Right atrium auricular region (tissue), 2 donors: ENCODE measurements around the gene CENATAC. TPM values are rescaled to one million over a fixed set of nuclear protein-coding genes. Genes with fewer than 3 reads are reported as not detected.
"Not testable (repeated sequence)": the region's sequence is repeated elsewhere in the genome, so short reads cannot be mapped to it uniquely, and the experiment has no call there.

Experiments
- DNase-seq: peaks from one replicate; pipeline ENCODE4 v3.0.0-alpha.2; 2019; ENCODE audit warnings: low spot score
- H3K27ac ChIP-seq, 2 donors: fragments of 200-600 bp; sonication (generic); 1 replicate in 1 of 2; 2 replicates in 1 of 2; pipeline ENCODE4 v1.5.1; 2016 to 2019
- H3K27me3 ChIP-seq, 2 donors: fragments of 200-600 bp; sonication (generic); one replicate each; pipeline versions ENCODE4 v1.5.1 to v1.6.0; 2017 to 2019
- H3K36me3 ChIP-seq: fragments of 200-600 bp; sonication (generic); one replicate; pipeline ENCODE4 v1.5.1; 2016
- H3K4me1 ChIP-seq, 2 donors: fragments of 200-600 bp; sonication (generic); one replicate each; pipeline versions ENCODE4 v1.5.1 to v1.6.0; 2017 to 2019
- H3K4me3 ChIP-seq, 2 donors: fragments of 200-600 bp; sonication (generic); 1 replicate in 1 of 2; 2 replicates in 1 of 2; pipeline ENCODE4 v1.5.1; 2017 to 2019; ENCODE audit warnings: mild to moderate bottlenecking in 1 of 2, moderate library complexity in 1 of 2
- H3K9me3 ChIP-seq, 2 donors: fragments of 200-600 bp; sonication (generic); one replicate each; pipeline ENCODE4 v1.5.1; 2019
- total RNA-seq, 2 donors: library from RNA; depleted of rRNA; stranded (reverse); fragments of >200 nt; gene quantifications; one replicate each; pipeline ENCODE4 v1.1.0, GENCODE V29; 2016
- TF ChIP-seq, protein P1 (sequence below), 2 donors: fragments of 200-600 bp; sonication (generic); IDR thresholded peaks; one replicate each; pipeline ENCODE4 v1.5.1; 2019; ENCODE audit warnings: antibody characterized with exemption in 2 of 2

The CENATAC gene
- total RNA-seq, 2 donors from 2014 or later = 8.7 to 11.9 TPM

DNA sequence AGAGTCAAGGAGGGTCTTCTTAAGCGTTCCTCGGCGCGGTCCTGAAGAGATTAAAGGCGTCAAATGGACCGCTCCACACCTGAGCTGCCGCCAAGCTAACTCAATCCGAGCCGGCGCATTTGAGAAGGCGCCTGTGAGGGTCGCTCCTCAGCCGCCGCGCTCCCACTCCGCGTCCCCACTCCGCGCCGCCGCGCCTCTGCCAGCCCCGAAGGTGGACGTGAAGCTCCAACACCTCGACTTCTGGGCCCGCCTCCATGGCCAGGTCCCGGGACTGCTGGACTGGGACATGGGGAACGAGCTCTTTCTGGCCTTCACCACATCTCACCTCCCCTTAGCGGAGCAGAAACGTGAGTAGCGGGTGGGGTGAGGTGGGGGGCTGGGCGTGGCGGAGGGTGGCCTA lies 26.3 kb upstream of the CENATAC start, which contains the start of gene FOXR1:
Gene FOXR1 (plus strand): TSS at position 116 of the 400 bp plus-strand sequence. CDS start 171 bp downstream, at position 287.
- Histone ChIP-seq H3K27me3 (no peaks in the 10 kb centered on the region), H3K36me3 (no peaks in the 10 kb centered on the region), H3K4me3 (no peak within 1 kb of the TSS), H3K9me3 (no peaks in the 10 kb centered on the region), H3K27ac (no peak within 1 kb of the TSS), H3K4me1 (no peaks in the 10 kb centered on the region)
- DNase-seq = no peak
- TF ChIP-seq, protein P1, sequence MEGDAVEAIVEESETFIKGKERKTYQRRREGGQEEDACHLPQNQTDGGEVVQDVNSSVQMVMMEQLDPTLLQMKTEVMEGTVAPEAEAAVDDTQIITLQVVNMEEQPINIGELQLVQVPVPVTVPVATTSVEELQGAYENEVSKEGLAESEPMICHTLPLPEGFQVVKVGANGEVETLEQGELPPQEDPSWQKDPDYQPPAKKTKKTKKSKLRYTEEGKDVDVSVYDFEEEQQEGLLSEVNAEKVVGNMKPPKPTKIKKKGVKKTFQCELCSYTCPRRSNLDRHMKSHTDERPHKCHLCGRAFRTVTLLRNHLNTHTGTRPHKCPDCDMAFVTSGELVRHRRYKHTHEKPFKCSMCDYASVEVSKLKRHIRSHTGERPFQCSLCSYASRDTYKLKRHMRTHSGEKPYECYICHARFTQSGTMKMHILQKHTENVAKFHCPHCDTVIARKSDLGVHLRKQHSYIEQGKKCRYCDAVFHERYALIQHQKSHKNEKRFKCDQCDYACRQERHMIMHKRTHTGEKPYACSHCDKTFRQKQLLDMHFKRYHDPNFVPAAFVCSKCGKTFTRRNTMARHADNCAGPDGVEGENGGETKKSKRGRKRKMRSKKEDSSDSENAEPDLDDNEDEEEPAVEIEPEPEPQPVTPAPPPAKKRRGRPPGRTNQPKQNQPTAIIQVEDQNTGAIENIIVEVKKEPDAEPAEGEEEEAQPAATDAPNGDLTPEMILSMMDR (IDR thresholded peaks at IDR 0.05) = no peak

DNA sequence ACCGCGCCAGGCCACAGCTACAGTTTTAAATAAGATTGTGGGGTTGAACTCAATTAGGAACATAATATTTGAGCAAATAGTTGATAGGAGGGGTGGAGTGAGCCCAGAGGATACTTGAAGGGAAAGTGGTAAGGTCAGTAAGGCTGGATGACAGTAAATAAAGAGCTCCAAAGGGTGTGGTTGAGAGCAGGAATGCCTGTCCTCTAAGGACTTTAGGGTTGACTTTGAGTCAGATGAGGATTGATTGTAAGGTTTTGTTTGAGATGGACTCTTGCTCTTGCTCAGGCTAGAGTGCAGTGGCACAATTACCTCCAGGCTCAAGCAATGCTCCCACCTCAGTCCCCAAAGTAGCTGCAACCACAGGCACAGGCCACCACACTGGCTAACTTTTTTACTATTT lies 24.0 kb upstream of the CENATAC start:
- Histone ChIP-seq H3K4me3 (no peak overlapping the region), H3K4me1 (no peaks in the 10 kb centered on the region), H3K9me3 (no peaks in the 10 kb centered on the region), H3K36me3 (no peaks in the 10 kb centered on the region), H3K27me3 (no peaks in the 10 kb centered on the region), H3K27ac (no peak overlapping the region)
- DNase-seq = no peak
- TF ChIP-seq, protein P1 (IDR thresholded peaks at IDR 0.05) = no peak

DNA sequence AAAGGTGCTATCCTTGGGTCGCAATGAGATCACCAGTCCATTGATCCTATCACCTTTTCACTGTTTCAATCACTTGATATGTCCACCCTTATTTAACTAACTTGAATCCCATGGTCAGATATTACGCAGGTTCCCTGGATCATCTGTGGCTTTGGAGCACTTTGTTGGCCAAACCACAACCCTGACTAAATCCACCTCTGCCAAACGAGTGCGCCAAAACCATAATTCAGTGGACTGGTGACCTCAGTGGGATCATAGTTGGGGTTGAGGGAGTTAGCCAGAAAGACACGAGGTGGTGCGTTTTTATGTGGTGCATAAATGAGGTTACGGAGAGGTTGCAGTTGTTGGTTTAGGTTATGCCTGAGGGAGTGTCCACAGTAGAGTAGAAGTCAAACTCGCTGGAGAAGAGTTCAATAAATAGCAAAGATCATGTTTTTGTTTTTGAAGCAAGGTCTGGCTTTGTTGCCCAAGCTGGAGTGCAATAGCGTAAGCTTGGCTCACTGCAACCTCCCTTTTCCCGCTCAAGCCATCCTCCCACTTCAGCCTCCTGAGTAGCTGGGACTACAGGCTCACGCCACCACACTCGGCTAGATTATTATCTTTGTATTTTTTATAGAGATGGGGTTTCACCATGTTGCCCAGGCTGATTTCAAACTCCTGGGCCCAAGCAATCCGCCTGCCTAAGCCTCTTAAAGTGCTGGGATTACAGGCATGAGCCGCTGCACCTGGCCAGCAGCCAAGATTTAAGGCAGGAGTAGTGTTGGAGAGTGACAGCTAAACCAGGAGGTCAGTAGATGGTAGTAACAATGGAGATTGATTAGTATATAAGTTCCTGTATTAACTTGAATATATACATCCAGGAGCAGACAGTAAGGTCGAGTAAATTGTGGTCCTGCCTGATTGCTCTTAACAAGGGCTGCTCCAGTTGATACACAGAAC lies 21.9 kb upstream of the CENATAC start:
- DNase-seq = no peak
- TF ChIP-seq, protein P1 (IDR thresholded peaks at IDR 0.05) = no peak
- Histone ChIP-seq H3K36me3 (no peaks in the 10 kb centered on the region), H3K4me3 (no peak overlapping the region), H3K9me3 (no peaks in the 10 kb centered on the region), H3K27ac (no peak overlapping the region), H3K27me3 (no peaks in the 10 kb centered on the region), H3K4me1 (peaks cover 0 to 9% of the 10 kb centered on the region in 2 donors)

DNA sequence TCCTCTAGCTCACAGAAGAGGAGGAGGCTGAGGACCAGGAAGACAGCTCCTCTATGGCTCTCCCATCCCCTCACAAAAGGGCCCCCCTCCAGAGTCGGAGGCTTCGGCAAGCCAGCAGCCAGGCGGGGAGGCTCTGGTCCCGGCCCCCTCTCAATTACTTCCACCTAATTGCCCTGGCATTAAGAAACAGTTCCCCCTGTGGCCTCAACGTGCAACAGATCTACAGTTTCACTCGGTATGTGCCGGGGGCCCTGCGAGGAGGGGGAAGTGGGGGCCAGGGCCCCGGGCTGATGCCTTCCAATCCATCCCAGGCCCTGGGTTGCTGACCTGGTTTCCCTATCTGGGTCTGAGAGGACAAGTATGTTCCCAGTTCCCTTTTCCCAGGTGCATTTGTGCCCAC lies 18.5 kb upstream of the CENATAC start:
- TF ChIP-seq, protein P1 (IDR thresholded peaks at IDR 0.05) = no peak
- peaks cover 0 to 9% of the 10 kb centered on the region in 2 donors for H3K4me1 ChIP-seq
- H3K4me3 ChIP-seq = no peak overlapping the region
- no peak for DNase-seq
- no peaks in the 10 kb centered on the region for H3K9me3 ChIP-seq
- no peak overlapping the region for H3K27ac ChIP-seq
- no peaks in the 10 kb centered on the region for H3K27me3 ChIP-seq
- no peaks in the 10 kb centered on the region for H3K36me3 ChIP-seq

DNA sequence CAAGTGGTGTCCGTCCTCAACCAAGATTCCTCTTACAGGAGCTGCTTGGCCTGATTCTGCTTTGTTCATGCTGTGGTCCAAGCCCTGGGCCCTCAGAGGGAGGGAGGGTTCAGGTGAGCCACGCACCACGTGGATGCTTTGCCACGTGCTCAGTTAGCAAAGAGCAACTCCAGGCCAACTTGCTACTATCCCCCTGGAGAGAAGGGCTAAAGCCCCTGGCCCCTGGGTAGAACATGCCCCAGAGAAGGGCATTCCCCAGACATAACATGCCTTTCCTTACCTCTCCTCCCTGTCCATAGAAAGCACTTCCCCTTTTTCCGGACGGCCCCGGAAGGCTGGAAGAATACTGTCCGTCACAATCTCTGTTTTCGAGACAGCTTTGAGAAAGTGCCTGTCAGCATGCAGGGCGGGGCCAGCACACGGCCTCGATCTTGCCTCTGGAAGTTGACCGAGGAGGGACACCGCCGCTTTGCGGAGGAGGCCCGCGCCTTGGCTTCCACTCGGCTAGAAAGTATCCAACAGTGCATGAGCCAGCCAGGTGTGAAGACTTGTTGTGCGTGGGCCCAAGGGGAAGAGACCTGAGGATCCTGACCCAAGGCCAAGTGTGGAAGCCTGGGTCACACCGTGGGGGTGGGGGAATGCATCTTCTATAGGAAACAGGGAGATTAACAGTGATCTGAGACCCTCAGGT lies 17.6 kb upstream of the CENATAC start:
- Histone ChIP-seq H3K27ac (no peak overlapping the region), H3K9me3 (no peaks in the 10 kb centered on the region)
- peak; percentile 67 for DNase-seq

DNA sequence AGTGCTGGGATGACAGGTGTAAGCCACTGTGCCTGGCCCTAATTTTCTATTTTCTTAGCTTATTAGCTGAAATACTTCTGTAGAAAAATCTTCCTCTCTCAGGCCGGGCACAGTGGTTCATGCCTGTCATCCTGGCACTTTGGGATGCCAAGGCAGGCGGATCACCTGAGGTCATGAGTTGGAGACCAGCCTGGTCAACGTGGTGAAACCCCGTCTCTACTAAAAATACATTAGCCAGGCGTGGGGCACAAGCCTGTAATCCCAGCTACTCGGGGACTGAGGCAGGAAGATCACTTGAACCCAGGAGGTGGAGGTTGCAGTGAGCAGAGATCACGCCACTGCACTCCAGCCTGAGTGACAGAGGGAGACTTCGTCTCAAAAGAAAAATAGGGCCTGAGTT lies 13.6 kb upstream of the CENATAC start:
- H3K4me3 ChIP-seq, H3K4me1 ChIP-seq, H3K27me3 ChIP-seq, H3K9me3 ChIP-seq, H3K27ac ChIP-seq, DNase-seq, H3K36me3 ChIP-seq: not testable (repeated sequence)

More for the DNA sequence above, 17.6 kb upstream of the CENATAC start:
- TF ChIP-seq, protein P1 (IDR thresholded peaks at IDR 0.05) = no peak
- peaks cover 0 to 9% of the 10 kb centered on the region in 2 donors for H3K4me1 ChIP-seq
- H3K36me3 ChIP-seq = no peaks in the 10 kb centered on the region
- peak overlapping the region in 1 of 2 donors; percentile 18 for H3K4me3 ChIP-seq
- no peaks in the 10 kb centered on the region for H3K27me3 ChIP-seq
